Dermis blood vessel endothelial cell (primary cell): ENCODE results near the gene SNHG17. TPM values are rescaled to one million over a fixed set of nuclear protein-coding genes. Genes with fewer than 3 reads are reported as not detected.
A peak's percentile ranks its signal among the peaks of the same experiment; 100 is the strongest.
"Not testable (repeated sequence)": the region's sequence is repeated elsewhere in the genome, so short reads cannot be mapped to it uniquely, and the experiment has no call there.

ENCODE experiments used
- DNase-seq: peaks from one replicate; pipeline ENCODE4 v3.0.0; 2010
- total RNA-seq: library from RNA; depleted of rRNA; stranded (reverse); fragments of >200 nt; gene quantifications from 2 replicates; pipeline ENCODE4 v1.2.3, GENCODE V29; 2014

The SNHG17 gene
- total RNA-seq, result 6.7 and 11.6 TPM in 2 replicates

- DNase-seq, result peak; percentile 97
Observed at GRCh38 chr20:38434770-38435554, at the start of gene SNHG17. Gene SNHG17 (minus strand): TSS chr20:38435328.

GRCh38 chr20:38479596-38479995 lies 44.5 kb upstream of the SNHG17 start:
- DNase-seq, result no peak

GRCh38 chr20:38477747-38478146 lies 42.6 kb upstream of the SNHG17 start:
- no peak for DNase-seq

- no peak for DNase-seq
Observed at GRCh38 chr20:38473367-38473795, 38.3 kb upstream of the SNHG17 start.

DNA sequence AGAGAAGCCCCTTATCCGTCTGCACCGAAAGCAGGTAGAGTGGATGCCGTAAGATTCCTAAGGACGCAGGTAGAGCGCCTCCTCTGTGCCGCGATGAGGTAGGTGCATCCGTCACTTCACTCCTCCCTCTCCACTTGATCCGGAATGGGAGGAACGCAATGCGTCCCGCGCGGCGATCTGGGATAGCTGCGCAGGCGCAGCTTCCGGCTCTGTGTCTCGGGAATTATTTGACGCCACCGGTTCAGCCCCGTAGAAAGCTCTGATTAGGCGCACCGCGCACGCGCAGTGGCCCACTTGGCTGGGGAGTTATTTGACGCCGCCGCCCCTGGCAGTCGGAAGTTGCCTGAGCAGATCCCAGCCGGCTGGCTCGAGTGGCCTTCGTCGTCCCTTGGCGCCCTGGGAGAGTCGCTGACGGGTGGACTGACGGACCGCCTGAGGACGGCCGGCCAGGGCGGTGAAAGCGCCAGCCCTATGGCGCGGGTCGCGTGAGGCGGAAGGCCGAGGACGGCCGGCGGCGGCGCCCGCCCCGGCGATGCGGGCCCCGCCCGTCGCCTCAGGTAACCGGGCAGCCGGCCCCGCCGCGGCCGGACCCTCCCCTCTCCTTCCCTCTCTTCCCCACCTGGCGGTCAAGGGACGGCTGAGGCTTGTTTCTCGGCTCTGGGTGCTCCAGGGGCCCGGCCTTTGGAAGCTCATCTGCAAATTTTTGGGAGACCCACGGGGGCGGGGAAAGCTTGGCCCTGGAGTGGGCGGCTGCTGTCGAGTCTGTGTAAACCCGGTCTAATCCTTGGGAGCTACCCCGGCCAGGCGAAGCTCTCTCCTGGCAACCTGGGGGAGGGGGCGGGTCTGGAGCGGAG lies 37.6 kb upstream of the SNHG17 start, which contains the start of gene RALGAPB:
Gene RALGAPB, plus strand, starts transcription at position 331 of the 854 bp plus-strand sequence. CDS start 15,590 bp downstream, outside the sequence.
- DNase-seq, result peak; percentile 99

GRCh38 chr20:38471987-38472512 lies 36.9 kb upstream of the SNHG17 start:
- no peak for DNase-seq

DNA sequence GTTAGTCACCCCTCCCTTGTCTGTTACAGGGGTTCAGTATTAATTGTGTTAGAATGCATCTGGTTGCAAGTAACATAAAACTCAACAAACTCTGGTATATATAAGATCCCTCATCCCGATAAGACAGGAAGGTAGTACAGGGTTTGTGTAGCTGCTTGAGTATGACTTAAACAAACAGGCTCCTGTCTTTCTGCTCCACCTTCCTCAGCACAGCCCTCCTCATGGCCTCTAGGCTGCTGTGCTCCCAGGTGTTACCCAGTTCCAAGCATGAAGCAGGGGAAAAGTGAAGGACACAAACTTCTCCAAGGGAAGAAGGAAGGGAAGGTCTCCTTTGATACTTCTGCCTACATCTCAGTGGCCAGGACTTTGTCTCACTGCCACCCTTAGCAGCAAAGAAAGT lies 36.1 kb upstream of the SNHG17 start:
- no peak for DNase-seq

DNA sequence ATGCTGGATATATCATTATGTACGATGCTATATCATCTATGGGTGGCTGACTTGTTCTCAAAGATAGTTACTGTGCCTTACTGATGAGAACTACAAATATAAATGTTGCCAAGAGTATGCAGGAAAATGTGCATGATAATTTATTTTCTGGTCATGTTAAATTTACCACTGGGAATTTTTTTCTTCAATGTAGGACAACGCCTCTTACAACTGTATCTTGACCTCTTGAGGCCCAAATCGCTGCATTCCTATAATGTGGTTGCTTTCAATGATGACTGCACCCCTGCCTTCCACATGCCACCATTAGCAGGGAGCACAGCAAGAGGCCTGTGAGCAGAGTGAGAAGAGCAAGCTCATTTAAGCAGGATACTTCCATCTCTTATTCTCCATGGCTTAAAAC lies 31.9 kb upstream of the SNHG17 start:
- DNase-seq, result no peak

GRCh38 chr20:38466171-38466570 lies 31.0 kb upstream of the SNHG17 start:
- no peak for DNase-seq

DNA sequence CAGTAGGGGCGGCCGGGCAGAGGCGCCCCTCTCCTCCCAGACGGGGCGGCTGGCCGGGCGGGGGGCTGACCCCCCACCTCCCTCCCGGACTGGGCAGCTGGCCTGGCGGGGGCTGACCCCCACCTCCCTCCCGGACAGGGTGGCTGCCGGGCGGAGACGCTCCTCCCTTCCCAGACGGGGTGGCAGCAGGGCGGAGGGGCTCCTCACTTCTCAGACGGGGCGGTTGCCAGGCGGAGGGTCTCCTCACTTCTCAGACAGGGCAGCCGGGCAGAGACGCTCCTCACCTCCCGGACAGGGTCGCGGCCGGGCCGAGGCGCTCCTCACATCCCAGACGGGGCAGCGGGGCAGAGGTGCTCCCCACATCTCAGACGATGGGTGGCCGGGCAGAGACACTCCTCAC lies 26.4 kb upstream of the SNHG17 start:
- DNase-seq, result not testable (repeated sequence)

DNA sequence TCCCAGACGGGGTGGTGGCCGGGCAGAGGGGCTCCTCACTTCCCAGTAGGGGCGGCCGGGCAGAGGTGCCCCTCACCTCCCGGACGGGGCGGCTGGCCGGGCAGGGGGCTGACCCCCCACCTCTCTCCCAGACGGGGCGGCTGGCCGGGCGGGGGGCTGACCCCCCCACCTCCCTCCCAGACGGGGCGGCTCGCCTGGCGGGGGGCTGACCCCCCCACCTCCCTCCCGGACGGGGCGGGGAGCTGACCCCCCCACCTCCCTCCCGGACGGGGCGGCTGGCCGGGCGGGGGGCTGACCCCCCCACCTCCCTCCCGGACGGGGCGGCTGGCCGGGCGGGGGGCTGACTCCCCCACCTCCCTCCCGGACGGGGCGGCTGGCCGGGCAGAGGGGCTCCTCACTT lies 26.0 kb upstream of the SNHG17 start:
- DNase-seq, result not testable (repeated sequence)

GRCh38 chr20:38460631-38461030 lies 25.5 kb upstream of the SNHG17 start:
- DNase-seq, result not testable (repeated sequence)

DNA sequence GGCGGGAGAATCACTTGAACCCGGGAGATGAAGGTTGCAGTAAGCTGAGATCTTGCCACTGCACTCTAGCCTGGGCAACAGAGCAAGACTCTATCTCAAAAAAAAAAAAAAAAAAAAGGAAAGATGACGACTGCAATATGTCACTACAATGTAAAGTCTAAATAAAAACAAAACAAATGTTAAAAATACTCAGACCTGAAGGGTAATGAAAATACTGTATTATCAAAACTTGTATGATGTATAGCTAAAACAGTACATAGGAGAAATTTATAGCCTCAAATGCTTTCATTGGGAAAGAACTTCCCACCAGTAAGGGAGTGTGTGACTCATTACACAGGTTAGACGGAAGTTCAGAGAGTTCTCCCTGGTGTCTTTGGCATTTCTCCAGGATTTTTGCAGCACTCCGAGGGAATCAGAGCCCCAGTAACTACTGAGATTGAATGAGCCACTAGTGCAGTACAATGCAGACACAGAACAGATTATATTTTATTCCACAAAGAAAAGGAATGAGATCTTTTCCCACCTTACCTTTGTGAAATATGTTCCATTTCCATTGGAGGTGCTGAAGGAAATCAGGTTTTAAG lies 25.0 kb upstream of the SNHG17 start:
- DNase-seq, result peak; percentile 94

- no peak for DNase-seq
Observed at GRCh38 chr20:38458314-38458713, 23.2 kb upstream of the SNHG17 start.

DNA sequence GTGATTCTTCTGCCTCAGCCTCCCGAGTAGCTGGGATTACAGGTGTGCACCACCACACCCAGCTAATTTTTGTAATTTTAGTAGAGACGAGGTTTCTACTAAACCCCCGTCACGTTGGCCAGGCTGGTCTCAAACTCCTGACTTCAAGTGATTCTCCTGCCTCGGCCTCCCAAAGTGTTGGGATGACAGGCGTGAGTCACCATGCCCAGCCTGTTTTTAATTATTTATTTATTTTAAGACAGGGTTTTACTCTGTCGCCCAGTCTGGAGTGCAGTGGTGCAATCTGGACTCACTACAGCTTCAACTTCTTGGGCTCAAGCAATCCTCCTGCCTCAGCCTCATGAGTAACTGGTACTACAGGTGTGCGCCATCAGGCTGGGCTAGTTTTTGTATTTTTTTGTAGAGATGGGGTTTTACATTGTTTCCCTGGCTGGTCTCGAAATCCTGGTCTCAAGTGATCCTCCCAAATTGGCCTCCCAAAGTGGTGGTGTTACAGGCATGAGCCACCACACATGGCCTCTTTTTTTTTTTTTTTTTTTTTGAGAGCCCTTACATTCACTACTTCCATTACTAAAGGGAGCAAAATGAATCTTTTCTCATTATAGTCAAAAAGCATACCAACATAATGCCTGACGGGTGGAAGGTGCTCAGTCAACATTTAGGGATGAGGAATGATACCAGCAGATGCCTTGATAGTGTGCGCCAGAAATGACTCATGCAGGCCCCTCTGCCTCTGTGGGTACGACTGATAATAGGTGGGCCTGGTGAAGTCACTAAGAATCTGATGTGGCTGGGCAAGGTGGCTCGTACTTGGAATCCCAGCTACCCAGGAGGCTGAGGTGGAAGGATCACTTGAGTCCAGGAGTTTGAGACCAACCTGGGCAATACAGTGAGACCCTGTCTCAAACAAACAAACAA lies 19.7 kb upstream of the SNHG17 start:
- DNase-seq, result no peak

DNA sequence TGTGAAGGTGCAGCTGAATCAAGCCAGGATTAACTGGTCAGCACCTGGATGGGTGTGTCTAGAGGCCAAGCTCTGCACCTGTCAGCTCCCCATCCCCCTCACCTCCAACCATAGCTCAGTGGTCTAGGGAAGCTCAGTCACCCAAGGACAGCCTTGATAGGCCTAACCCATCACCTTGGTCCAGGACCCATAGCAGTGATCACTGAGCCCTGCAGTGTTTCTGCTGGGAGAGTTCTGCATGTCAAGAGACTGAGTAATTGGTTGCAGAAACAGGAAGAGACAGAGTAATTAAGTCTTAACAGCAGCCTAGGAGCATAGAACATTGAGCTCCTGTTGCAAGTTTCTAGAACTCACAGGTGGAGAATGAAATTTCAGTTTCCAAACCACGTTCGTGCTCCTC lies 18.8 kb upstream of the SNHG17 start:
- peak; percentile 18 for DNase-seq

DNA sequence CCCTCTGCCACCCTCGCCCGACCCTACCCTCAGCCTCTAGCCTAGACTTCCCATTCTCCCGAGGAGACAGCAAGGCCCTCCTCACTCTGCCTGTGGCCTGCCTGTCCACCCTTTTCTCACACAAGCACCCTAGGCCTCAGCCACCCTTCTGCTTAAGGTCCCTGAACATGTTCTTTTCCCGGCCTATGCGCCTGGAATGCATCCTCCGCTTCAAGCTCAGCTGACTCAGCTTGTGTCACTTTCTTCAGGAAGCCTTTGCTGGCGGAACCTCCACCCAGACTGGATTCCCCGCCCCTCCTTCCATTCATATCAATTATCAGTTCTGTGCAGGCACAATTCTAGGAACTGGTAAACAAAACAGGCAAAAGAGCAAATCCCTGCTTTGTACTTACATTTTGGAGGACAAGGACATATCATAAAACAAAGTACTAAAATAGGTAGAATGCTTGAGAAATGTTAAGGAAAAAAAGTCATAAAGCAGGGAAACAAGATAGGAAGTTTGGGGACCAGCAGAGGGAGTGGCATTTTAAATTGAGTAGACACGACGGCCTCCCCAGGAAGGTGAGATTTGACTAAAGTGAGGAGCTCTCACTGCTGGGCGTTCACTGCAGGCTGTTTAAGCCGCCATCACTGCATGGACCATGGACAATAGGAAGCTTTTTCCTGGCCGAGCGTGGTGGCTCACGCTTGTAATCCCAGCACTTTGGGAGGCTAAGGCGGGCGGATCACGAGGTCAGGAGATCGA lies 17.9 kb upstream of the SNHG17 start:
- DNase-seq, result peak; percentile 82

DNA sequence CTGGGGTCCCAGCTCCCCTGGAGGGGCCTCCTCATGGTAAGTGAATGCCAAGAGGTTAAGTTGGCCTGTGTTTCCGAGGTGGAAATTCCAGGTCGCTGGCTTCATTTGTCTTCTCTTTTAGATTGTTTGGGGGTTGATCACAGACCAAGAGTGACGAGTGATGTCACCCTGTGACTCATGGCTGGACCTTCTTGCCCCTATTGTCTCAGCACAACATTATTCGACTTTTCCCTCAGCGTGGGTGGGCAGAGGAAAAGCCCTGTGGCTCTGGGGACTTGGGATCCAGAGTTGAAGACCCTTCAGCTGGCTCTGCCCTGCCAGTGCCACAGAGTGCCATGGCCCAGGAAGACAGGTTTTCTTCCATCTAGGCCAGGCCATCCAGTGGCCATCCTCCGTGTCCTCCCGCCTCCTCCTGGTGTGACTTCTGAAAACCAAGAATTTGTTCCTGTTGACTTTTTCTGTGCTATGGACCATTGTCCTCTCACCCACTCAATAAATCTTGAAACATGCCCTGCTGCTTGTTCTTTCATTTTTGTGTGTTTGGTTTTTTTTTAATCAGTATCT lies 15.4 kb upstream of the SNHG17 start:
- DNase-seq, result peak; percentile 93

DNA sequence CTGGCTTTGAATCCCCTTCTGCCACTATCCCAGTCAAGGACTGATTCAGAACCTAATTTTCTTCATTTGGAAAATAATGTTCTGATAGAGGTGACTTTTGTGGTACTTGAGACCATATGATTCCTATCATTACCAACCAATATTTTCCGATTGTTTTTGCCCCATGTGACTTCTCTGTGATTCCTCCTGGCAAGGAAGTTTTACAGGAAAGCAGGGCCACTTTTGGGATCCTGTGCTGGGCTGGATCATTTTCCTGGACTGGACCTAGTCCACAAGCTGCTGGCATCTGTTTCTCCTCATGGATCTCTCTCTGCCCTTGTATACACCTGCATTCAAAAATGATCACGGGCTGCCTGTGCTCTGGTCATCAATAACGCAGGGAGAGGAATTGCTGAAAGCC lies 13.9 kb upstream of the SNHG17 start:
- peak; percentile 55 for DNase-seq

GRCh38 chr20:38447931-38448675 lies 13.0 kb upstream of the SNHG17 start:
- peak; percentile 45 for DNase-seq
